Parathyroid adenoma (tissue), 2 donors: ENCODE measurements around the gene GMNC.

Source experiments
- H2AFZ ChIP-seq: fragments of 300-600 bp; sonication (generic); one replicate; pipeline ENCODE4 v1.7.0; 2017; ENCODE audit warnings: antibody characterized with exemption, mild to moderate bottlenecking
- H3K27ac ChIP-seq: fragments of 300-600 bp; sonication (generic); one replicate; pipeline ENCODE4 v1.7.0; 2017
- H3K27me3 ChIP-seq: fragments of 300-600 bp; sonication (generic); one replicate; pipeline ENCODE4 v1.7.0; 2017; ENCODE audit warnings: low read length; ENCODE audit not compliant: control insufficient read depth, insufficient read depth
- H3K36me3 ChIP-seq: fragments of 300-600 bp; sonication (generic); one replicate; pipeline ENCODE4 v1.7.0; 2017; ENCODE audit warnings: low read length; ENCODE audit not compliant: control insufficient read depth, insufficient read depth
- H3K4me1 ChIP-seq: fragments of 300-600 bp; sonication (generic); one replicate; pipeline ENCODE4 v1.7.0; 2017; ENCODE audit warnings: control low read depth
- H3K4me2 ChIP-seq: fragments of 300-600 bp; sonication (generic); one replicate; pipeline ENCODE4 v1.7.0; 2017; ENCODE audit warnings: low read length
- H3K4me3 ChIP-seq: fragments of 300-600 bp; sonication (generic); one replicate; pipeline ENCODE4 v1.7.0; 2017; ENCODE audit warnings: low read depth, low read length
- H3K79me2 ChIP-seq: fragments of 300-600 bp; sonication (generic); one replicate; pipeline ENCODE4 v1.7.0; 2017; ENCODE audit warnings: control low read depth
- H3K9ac ChIP-seq: fragments of 300-600 bp; sonication (generic); one replicate; pipeline ENCODE4 v1.7.0; 2017; ENCODE audit warnings: mild to moderate bottlenecking
- H3K9me3 ChIP-seq: fragments of 300-600 bp; sonication (generic); one replicate; pipeline ENCODE4 v1.7.0; 2017; ENCODE audit warnings: low read length; ENCODE audit not compliant: control insufficient read depth
- CTCF ChIP-seq: fragments of 300-600 bp; sonication (generic); IDR thresholded peaks from one replicate; pipeline ENCODE4 v1.7.0; 2017; ENCODE audit warnings: antibody characterized with exemption, mild to moderate bottlenecking
- donor health status: primary hyperparathyroidism.

The GMNC gene

GRCh38 chr3:190862209-190863118 is at the start of gene GMNC:
Gene GMNC (minus strand): TSS chr3:190862694. CDS start chr3:190862615, 79 bp downstream.
- H3K36me3 ChIP-seq: no peaks in the 10 kb centered on the region
- peak within 1 kb of the TSS; percentile 53 for H3K4me3 ChIP-seq
- H3K4me2 ChIP-seq: peak within 1 kb of the TSS; percentile 74
- no peak for TF ChIP-seq CTCF
- H2AFZ ChIP-seq: peak within 1 kb of the TSS; percentile 53
- H3K9ac ChIP-seq: no peak within 1 kb of the TSS
- no peaks in the 10 kb centered on the region for H3K4me1 ChIP-seq
- no peaks in the 10 kb centered on the region for H3K9me3 ChIP-seq
- no peaks in the 10 kb centered on the region for H3K27me3 ChIP-seq
- H3K79me2 ChIP-seq: no peaks in the 10 kb centered on the region
- no peak within 1 kb of the TSS for H3K27ac ChIP-seq

- TF ChIP-seq CTCF: no peak
- H3K9me3 ChIP-seq: no peaks in the 10 kb centered on the region
- no peaks in the 10 kb centered on the region for H3K36me3 ChIP-seq
- no peaks in the 10 kb centered on the region for H3K27me3 ChIP-seq
- no peak overlapping the region for H3K9ac ChIP-seq
- no peaks in the 10 kb centered on the region for H3K79me2 ChIP-seq
- no peaks in the 10 kb centered on the region for H3K4me1 ChIP-seq
- H3K4me3 ChIP-seq: no peak overlapping the region
- no peak overlapping the region for H3K4me2 ChIP-seq
- H3K27ac ChIP-seq: no peak overlapping the region
- no peak overlapping the region for H2AFZ ChIP-seq
These were observed 48.9 kb upstream of the GMNC start for GRCh38 chr3:190911382-190911781.

GRCh38 chr3:190909908-190910307 is 47.4 kb upstream of the GMNC start:
- TF ChIP-seq CTCF: no peak
- no peaks in the 10 kb centered on the region for H3K27me3 ChIP-seq
- no peak overlapping the region for H2AFZ ChIP-seq
- no peaks in the 10 kb centered on the region for H3K4me1 ChIP-seq
- no peaks in the 10 kb centered on the region for H3K79me2 ChIP-seq
- H3K36me3 ChIP-seq: no peaks in the 10 kb centered on the region
- H3K4me3 ChIP-seq: no peak overlapping the region
- no peak overlapping the region for H3K9ac ChIP-seq
- H3K9me3 ChIP-seq: no peaks in the 10 kb centered on the region
- no peak overlapping the region for H3K4me2 ChIP-seq
- H3K27ac ChIP-seq: no peak overlapping the region

GRCh38 chr3:190903156-190903555 is 40.7 kb upstream of the GMNC start:
- Histone ChIP-seq H3K36me3 (no peaks in the 10 kb centered on the region), H3K9ac (no peak overlapping the region), H3K4me2 (no peak overlapping the region), H3K4me1 (no peaks in the 10 kb centered on the region), H3K4me3 (no peak overlapping the region), H3K9me3 (no peaks in the 10 kb centered on the region), H3K27me3 (no peaks in the 10 kb centered on the region), H3K27ac (no peak overlapping the region), H2AFZ (no peak overlapping the region), H3K79me2 (no peaks in the 10 kb centered on the region)
- no peak for TF ChIP-seq CTCF

GRCh38 chr3:190902292-190902691 is 39.8 kb upstream of the GMNC start:
- no peak for TF ChIP-seq CTCF
- H3K79me2 ChIP-seq: no peaks in the 10 kb centered on the region
- H2AFZ ChIP-seq: no peak overlapping the region
- H3K4me1 ChIP-seq: no peaks in the 10 kb centered on the region
- H3K27me3 ChIP-seq: no peaks in the 10 kb centered on the region
- H3K4me3 ChIP-seq: no peak overlapping the region
- no peak overlapping the region for H3K9ac ChIP-seq
- no peaks in the 10 kb centered on the region for H3K9me3 ChIP-seq
- no peak overlapping the region for H3K27ac ChIP-seq
- H3K36me3 ChIP-seq: no peaks in the 10 kb centered on the region
- no peak overlapping the region for H3K4me2 ChIP-seq
